Mesenteric fat pad (tissue), 1 donor: ENCODE data around the gene MTHFD2. TPM values are rescaled to one million over a fixed set of nuclear protein-coding genes. Genes with fewer than 3 reads are reported as not detected.

Experiments
- DNase-seq: peaks from one replicate; pipeline ENCODE4 v3.0.0-alpha.2; 2020; ENCODE audit warnings: low spot score
- total RNA-seq: library from RNA; stranded (reverse); fragmentation: NEBNext Ultra II Directional; extraction: Animal tissue kit (Norgen Biotek cat#: 25700); gene quantifications from one replicate; pipeline ENCODE4 v1.2.1, GENCODE V29; 2021
- donor health status: DM: yes; HTN: yes; CAD: no.

MTHFD2 gene
- total RNA-seq, 1 donor from 2014 or later = 47.4 TPM

GRCh38 chr2:74260495-74260894 lies 62.1 kb downstream of the MTHFD2 start:
- DNase-seq = peak; percentile 18

GRCh38 chr2:74261204-74261864 lies 62.9 kb downstream of the MTHFD2 start:
- DNase-seq = peak; percentile 55

- no peak for DNase-seq
Observed at GRCh38 chr2:74262681-74263080, 64.3 kb downstream of the MTHFD2 start.

- no peak for DNase-seq
Observed at GRCh38 chr2:74264281-74264680, 65.9 kb downstream of the MTHFD2 start.

GRCh38 chr2:74267068-74267467 lies 68.7 kb downstream of the MTHFD2 start:
- no peak for DNase-seq

Other genes with a start within 250 kb of the MTHFD2 start
- 12.0 TPM for gene TET3, start 213.7 kb upstream of the MTHFD2 start, total RNA-seq
- 42.2 TPM for gene BOLA3, start 50.7 kb upstream of the MTHFD2 start, total RNA-seq
- gene MOB1A, start 19.7 kb upstream of the MTHFD2 start, total RNA-seq = 109 TPM
- 2.0 TPM for gene SLC4A5, start 144.8 kb downstream of the MTHFD2 start, total RNA-seq
- gene DCTN1, start 181.7 kb downstream of the MTHFD2 start, total RNA-seq = 97.1 TPM
- 1.1 TPM for gene C2orf81, start 223.0 kb downstream of the MTHFD2 start, total RNA-seq
- gene WDR54, start 223.1 kb downstream of the MTHFD2 start, total RNA-seq = 4.6 TPM
- gene RTKN, start 243.3 kb downstream of the MTHFD2 start, total RNA-seq = 11.3 TPM